NK-92 treated with Interleukin-12 subunit alpha and Interleukin-12 subunit beta, amount 100 ng/mL, for 24 hours (cell line): ENCODE results near the gene SLC1A7.

Source experiments
- DNase-seq: peaks from one replicate; lab custom pipeline; 2025; lab: John Stamatoyannopoulos, UW

SLC1A7 gene

GRCh38 chr1:53160924-53161378 lies 18.5 kb upstream of the SLC1A7 start:
- no peak for DNase-seq

GRCh38 chr1:53158900-53159299 lies 16.5 kb upstream of the SLC1A7 start:
- DNase-seq: no peak

- DNase-seq: no peak
Measured at GRCh38 chr1:53156783-53157182, 14.3 kb upstream of the SLC1A7 start.

- no peak for DNase-seq
Measured at GRCh38 chr1:53155945-53156344, 13.5 kb upstream of the SLC1A7 start.

DNA sequence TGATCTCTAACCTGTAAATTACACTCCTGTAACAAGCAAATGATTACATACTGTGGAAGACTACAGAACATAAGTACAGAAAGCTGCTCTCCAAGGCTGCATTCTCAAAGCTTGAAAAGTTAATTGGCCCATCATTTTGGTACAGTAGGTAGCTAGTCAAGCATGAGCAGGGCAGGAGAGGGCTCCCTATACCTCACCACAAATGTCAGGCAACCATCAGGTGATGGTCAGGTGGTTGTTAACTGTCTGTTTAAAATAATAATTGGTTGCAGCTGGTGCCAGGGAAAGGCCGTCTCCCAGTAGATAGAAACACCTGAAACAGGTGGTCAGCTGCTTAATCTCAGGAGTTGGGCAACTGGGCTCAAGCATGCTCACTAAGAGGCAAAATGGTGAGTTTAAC lies 13.1 kb upstream of the SLC1A7 start:
- no peak for DNase-seq

- no peak for DNase-seq
Measured at GRCh38 chr1:53154859-53155438, 12.5 kb upstream of the SLC1A7 start.

GRCh38 chr1:53153752-53154151 lies 11.3 kb upstream of the SLC1A7 start:
- no peak for DNase-seq

DNA sequence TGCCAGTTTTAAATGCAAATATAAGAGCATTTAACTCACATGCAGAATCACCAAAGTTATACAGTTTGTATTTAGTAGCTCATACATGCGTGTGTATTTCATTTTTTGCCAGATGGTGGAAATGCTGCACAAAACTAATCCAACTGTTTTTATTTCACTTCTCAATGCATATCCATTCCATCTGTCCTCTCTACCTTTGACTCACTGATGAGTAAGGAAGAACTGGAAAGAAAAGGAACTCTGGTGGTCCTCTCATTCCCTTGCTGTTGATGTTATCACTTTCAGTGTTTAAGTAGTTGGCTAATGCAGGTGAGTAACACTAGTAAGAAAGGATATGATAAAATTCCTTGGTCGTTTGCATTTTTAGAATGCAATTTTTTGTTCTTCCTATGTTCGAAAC lies 5.7 kb upstream of the SLC1A7 start:
- no peak for DNase-seq

DNA sequence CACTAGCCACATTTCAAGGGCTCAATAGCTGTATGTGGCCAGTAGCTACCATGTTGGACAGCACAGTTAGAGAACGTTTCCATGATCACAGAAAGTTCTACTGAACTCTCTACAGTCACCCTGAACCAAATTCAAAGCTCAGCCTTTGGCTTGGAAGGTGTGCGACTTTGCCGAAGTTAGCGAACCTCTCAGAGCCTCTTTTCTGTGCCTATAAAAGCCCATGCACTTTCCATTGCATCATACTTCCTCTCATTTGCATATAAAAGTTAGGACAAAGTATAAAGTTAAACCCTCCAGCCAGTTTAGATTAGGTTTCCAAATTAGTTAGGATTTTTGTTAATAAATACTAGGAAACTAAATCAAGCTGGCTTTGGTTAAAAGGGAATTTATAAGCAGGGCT lies 4.7 kb upstream of the SLC1A7 start:
- no peak for DNase-seq

DNA sequence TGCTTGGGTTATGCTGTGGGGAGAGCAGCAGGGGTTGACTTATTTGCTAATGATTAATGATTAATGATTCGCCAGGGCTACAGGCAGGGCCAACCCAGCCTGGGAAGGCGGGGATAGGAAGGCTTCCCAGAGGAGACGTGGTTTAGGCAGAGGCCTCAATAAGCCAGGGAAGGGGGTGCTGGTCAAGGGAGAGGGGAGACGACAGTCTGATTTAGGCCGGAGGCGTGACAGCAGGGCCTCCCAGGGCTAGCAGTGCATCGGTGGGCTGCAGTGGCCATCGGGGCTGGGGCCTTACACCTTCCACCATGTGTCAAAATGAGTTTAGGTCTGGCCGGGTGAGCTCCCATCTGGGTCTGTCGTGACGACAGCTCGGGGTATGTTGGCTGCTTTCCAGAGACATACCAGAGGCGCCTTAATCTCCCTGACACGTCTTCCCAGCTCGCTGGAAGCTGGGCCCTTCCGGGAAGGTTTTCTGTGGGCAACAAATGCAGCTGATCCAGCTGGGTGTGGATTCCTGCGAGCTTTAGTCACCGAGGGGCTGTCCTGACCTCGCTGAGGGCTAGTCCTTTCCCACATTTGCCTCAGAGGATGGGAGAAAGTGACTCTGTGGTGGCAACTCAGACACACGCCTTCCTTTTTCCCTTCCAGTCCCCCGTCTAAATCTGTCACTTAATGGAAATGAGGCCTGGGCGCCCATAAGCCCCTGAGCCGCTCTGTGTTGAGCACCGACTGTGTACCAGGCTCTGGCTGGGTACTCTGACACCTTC lies 3.7 kb upstream of the SLC1A7 start:
- DNase-seq: no peak

DNA sequence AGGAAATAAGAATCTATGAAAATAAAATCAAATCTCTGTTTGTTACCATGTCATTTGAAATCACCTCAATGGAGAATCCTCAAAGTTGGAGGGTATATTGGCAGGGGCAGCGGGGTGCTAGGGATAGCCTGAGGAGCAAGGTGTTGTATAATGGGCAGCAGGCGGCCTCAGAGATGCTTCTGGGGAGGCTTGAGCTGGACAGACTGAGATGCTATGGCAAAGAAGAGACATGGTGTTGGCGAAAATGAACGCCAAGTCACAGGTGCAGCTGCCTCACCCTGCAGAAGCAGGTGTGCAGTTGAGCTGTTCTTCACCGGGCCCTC lies 3.1 kb upstream of the SLC1A7 start:
- DNase-seq: no peak

- DNase-seq: no peak
Measured at GRCh38 chr1:53145051-53145600, 2.7 kb upstream of the SLC1A7 start.

DNA sequence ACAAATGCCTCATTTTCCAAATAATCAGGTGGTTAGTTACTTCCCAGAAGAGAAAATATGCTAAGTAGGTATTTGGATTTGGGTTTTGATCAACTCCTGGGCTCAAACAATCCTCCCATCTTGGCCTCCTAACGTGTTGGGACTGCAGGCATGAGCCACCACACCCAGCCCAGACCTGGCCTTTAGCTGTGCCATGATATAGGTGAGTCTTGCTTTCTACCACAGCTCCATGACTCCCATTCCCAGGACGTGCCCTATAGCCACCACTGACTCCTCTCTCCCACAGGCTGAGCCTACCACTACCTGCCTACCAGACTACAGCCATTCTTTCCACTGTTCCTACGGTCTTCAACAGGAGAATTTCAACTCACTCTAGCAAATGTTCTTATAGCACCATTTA lies 1.8 kb upstream of the SLC1A7 start:
- no peak for DNase-seq

DNA sequence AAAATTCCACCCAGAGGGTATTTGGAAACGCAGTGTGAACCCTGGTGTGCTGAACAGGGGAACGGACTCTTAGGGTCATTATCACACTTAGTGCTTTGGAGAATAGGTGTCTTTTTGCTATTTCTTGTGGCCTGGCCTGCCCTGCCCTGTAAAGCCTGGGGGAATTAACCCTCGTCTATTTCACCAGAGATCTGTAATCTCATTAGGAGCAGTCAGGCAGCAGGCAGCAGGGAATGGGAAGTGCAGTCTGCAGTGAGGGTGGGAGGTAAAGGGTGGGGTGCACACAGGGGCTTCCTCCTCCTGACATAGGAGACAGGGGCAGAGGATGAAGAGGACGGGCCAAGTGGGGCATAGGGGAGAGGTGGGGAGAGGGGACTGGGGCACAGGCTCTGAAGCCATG lies 1.1 kb upstream of the SLC1A7 start:
- no peak for DNase-seq

- no peak for DNase-seq
Measured at GRCh38 chr1:53141487-53142055, 867 bp downstream of the SLC1A7 start.

DNA sequence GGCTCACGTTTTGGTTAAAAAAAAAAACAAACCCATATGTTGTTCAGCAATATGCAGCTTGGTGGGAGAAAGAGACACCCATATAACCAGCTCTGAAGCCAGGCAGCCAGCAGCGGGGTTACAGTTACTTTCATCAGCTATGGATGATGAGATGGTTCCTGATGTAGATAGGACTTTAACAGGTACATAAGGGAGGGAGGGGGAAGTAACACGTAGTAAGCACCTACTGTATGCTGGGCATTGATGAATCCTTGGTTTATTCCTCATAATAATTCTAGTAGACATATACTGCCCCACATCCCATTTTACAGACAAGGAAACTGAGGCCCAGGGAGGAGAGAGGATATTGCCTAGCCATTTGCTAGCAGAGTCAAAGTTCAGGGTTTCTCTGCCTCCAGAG lies 2.0 kb downstream of the SLC1A7 start:
- no peak for DNase-seq

- DNase-seq: no peak
Measured at GRCh38 chr1:53139951-53140361, 2.5 kb downstream of the SLC1A7 start.

- DNase-seq: no peak
Measured at GRCh38 chr1:53138991-53139884, 3.2 kb downstream of the SLC1A7 start.

DNA sequence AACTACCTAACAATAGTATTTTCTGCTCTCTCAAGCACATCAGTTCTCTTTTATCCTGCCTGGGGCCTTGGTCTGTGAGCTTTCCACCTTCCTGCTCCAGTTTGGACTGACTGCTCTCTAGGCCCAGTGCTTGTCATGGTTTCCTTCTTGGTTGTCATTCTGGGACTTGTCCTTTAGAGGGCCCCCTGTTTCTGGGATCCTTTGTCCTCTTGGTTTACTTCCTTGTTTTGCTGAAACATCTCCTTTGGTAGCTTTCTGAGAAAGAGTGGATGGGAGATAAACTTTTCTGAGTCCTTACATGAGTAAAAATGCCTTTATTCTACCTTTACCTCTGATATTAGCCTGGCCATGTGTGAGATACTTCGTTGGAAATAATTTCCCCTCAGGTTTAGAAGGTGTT lies 4.7 kb downstream of the SLC1A7 start:
- DNase-seq: no peak

GRCh38 chr1:53135735-53136114 lies 6.7 kb downstream of the SLC1A7 start:
- no peak for DNase-seq

DNA sequence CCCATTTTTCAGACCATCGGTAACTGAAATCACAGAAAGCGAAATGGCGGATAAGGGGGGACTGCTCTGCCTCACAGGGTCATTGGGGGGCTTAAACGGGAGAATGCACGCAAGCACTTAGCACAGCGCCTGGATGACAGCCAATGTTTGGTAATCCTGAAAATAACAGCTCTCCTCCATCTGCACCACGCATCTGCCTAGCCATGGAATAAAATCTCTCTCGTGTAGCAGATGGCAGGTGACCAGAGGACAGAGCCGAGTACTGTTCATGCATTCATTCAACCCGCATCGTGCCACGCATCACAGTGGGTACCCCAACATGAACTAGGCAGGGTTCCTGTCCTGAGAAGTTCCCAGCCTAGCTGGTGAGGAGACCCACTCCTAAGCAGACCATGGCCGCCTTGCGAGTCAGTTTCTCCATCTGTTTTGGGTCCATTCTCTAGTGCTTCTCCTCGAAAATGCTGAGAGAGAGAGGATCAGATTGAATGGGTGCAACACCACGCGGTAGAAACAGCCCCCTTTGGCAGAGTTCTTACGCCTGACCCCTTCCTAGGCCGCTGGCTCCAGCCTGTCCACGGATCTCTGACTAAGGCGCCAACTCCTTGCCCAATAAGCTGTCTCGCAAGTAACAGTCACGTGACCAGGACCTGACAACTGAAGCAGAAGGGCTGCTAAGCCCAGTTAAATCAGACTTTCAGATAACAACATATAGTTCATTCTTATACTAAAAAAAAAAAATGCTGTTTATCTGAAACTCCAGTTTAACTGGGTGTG lies 7.3 kb downstream of the SLC1A7 start:
- no peak for DNase-seq

- no peak for DNase-seq
Measured at GRCh38 chr1:53134042-53134485, 8.4 kb downstream of the SLC1A7 start.
